NCI-H128 (cell line): ENCODE measurements around the gene PRKAG2.

Experiments used
- DNase-seq: peaks from one replicate; lab custom pipeline; 2025; ENCODE audit not compliant: unreplicated experiment; lab: John Stamatoyannopoulos, UW

PRKAG2 gene

DNA sequence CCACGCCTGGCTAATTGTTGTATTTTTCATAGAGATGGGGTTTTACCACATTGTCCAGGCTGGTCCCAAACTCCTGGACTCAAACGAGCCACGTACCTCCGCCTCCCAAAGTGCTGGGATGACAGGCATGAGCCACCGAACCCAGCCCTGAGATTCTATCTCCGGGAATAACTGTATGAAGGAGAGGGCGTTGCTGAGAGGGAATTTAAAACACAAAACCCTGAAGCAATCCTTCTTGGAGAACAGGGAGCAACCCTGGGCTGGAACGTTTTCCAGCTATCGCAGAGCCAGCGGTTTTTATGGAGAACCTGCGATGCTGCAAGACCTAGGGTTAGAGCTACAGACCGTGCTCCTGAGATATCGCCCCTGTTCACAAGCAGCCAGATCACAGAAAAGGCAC is 144.6 kb downstream of the PRKAG2 start:
- DNase-seq, result no peak

- DNase-seq, result no peak
Measured at GRCh38 chr7:151731022-151731441, 145.9 kb downstream of the PRKAG2 start.

DNA sequence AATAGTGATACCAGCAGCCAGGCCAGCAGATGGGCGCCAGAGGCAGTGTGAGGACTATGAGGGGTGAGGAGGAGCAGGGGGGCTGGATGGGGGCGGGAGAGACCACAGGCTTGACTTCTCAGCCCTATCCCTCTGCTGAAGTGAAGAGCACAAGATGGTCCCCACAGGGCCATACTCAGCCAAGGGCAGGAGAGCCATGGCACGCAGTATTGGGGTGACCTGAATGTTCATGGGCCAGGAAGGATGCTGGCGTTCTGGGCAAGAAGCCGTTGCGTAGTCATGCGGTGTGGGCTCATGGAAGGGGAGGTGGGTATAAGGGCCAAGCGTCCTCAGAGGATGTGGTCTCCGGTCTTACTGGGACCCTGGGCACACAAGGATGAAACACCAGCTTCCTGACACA is 146.3 kb downstream of the PRKAG2 start:
- DNase-seq, result no peak

GRCh38 chr7:151729521-151729921 is 147.4 kb downstream of the PRKAG2 start:
- DNase-seq, result no peak

- DNase-seq, result no peak
Measured at GRCh38 chr7:151728746-151729145, 148.2 kb downstream of the PRKAG2 start.

DNA sequence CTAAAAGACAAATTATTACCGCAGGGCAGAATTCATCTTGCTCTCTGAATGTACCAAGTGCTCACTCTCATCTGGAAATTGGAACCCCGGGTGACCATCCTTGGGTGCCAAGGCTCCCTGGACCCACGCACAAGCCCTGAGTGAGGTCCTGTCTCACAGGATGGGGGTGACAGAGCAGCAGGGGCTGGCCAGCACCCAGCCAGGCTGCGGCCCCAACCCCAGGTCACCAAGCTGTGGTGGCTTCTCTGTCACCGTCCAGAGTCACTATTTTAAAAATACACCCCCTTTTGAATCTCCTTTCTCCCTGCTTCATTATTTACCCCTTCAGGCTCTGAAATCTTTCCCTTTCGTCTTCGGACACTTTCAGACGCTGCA is 148.6 kb downstream of the PRKAG2 start:
- DNase-seq, result no peak

DNA sequence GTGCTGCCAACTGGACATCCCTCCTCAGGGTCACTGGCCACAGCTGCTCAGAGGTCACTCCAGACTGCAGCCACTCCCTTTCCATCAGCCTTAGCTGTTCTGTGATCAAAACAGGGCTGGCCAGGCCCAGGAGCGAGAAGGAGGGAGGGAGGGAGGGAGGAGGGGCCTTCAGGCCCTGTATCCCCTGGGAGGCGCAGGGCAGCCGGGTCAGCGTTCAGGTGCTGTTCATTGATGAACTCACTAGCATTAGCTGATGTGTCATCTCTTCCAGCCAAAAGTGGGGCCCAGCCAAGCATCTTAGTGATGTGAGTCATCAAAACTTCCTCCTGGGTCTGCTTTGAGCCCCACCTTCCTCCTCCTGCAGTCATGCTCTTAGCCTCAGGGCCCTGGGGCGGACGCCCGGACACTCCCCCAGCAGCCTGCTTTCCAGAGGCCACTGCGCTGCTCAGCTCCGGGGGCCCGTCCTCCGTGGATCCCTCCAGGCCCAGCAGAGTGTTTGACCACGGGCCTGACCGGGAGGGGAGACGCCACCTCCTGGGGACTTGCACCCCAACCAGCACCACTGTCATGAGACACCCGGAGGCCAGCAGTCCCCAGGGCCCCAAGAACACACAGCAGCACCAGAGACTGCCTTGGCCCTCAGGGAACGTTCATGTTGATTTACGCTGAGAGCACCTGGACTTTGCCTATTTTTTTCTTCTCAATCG is 149.2 kb downstream of the PRKAG2 start:
- DNase-seq, result no peak

- DNase-seq, result no peak
Measured at GRCh38 chr7:151726652-151727578, 150.0 kb downstream of the PRKAG2 start.

GRCh38 chr7:151725844-151726651 is 150.9 kb downstream of the PRKAG2 start:
- DNase-seq, result no peak

GRCh38 chr7:151724920-151725584 is 151.9 kb downstream of the PRKAG2 start:
- DNase-seq, result no peak

GRCh38 chr7:151724250-151724915 is 152.5 kb downstream of the PRKAG2 start:
- no peak for DNase-seq

DNA sequence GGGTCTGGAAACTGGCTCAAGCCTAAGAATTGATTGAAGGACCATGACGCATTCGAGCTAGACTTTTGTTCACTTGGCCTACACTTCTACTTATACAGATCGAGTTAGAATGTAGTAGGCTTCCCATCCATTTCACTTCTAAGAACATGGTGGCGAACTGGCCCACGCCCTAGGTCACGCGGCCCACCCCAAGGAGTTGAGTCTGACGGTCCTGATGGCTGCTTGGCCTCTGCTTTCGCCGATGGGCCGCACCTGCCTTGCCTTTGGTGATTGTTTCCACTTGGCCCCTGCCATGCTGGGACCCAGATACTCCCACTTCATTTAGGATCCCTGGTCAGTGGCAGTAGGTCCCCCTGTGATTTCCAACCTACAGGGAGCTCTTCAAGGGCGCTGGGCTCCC is 153.6 kb downstream of the PRKAG2 start:
- no peak for DNase-seq

DNA sequence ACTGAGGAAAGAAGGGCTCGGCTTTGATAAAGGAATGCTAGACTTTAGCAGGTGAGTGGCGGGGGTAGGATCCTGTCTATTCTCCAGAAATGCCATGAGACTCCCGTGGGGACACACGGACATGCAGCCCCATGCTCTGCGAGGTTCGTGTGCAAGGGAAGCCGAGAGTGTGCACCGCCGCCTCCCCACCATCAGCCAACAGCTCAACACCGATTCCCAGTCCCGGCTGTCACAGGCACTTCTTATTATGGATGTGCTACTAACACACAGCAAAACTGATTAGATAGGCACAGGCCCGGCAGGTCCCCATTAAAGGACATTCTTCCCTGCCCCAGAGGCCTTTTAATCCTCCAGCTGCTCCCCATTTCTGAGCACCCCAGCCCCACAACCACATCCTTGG is 154.4 kb downstream of the PRKAG2 start:
- DNase-seq, result no peak

DNA sequence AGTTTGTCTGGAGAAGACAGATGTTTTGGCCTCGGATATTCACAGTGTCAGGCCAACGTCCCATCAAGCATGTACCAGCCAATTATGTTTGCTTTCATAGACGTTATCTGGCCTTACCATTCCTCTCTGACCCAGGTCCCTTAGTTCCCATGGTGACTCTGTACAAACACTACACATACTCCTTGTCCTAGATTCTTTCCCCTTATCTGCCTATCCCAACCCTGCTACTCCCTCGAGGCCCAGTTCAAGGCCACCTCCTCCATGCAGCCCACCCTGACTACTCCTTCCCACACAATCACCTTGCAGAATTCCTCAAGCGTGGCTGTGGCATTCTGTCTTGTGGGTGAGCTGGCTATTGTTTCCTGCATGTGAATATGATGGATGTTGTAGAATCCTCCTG is 155.2 kb downstream of the PRKAG2 start:
- no peak for DNase-seq

DNA sequence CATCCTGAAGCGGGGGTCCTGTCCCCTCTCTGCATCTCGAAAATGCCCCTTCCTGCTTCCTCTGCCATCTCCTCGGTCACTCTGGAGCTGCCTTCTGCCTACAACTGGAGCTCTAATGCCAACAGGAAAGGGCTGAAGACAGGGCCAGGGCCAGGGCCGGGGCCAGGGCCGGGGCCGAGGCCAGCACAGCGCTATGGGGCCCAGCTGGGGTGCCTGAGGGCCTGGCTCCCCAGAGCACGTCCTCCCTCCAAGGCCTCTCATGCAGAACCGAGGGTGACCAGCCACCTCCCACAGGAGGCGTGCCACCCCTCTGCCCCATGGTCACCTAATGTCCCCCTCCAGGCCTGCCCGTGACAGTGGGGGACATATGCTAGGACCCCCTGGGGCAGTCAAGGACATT is 155.7 kb downstream of the PRKAG2 start:
- no peak for DNase-seq

- no peak for DNase-seq
Measured at GRCh38 chr7:151720280-151720679, 156.6 kb downstream of the PRKAG2 start.

DNA sequence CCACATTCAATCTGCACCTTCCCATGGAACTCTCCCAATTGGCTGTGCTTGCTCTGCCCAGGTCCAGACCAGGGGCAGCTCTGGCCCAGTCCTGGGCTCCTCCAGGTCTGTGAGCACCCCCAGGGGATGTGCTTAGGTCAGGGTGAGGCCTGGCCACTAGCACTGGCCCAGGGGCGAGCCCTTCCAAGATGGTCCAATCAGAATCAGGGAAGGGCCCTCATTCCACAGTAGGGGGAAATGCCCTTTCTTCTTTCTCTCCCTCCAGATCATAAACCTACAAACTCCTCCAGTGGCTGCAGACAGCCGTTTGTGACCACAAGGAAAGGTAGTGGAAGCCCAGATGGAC is 157.0 kb downstream of the PRKAG2 start:
- no peak for DNase-seq

DNA sequence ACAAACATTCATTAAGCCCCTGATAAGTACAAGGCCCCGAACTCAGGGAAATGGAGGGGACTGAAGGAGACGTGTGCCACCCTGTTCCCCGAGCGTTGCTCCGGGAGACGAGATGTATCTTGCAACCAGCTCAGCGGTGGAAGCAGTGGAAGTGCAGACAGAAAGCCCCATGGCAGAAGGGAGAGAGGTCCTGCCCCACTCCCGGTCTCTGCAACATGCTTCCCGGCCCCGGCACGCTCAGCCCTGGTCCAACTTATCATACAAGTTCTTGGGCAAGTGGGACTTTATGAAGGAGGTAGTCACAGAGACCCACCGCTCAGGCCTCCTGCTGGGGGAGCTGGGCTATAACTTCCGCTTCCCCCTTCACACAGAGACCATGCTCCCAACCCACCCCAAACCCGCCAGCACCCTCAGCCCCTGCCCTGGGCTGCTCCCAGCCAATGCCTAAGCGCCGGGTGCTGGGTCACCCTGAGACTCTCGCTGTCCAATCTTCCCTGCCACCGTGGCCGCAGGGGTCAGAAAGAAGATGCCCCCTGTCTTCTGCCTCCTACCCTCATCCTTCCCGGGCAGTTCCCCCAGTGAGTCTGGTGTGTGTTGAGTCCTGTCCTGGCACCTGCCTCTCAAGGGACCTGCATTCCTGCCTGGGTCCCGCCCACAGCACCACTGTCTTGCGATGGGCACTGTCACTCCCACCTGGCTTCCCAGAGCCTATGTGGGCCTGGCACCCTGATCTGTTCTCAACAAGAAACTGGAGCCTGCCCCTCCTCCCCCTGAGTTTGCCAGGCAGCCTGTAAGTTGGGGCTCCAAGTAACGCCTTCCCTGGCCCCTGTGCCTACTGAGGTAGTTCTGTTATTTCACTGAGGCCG is 157.7 kb downstream of the PRKAG2 start:
- no peak for DNase-seq

DNA sequence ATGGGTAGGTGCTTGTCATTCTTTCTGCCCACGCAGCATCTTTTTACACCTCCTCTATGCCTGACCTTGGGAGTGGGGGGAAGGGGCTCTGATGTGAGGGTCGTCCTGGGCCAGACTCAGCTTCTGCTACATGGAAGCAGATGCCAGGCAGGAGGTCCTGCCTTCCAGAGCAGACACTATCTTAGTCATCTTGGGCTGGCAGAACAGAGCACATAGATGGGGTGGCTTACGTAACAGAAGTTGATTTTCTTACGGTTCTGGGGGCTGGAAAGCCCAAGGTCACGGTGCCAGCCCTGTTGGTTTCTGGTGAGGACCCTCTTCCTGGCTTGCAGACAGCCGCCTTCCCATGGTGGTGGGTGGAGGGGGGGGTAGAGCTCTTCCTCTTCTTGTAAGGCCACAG is 159.0 kb downstream of the PRKAG2 start:
- no peak for DNase-seq

DNA sequence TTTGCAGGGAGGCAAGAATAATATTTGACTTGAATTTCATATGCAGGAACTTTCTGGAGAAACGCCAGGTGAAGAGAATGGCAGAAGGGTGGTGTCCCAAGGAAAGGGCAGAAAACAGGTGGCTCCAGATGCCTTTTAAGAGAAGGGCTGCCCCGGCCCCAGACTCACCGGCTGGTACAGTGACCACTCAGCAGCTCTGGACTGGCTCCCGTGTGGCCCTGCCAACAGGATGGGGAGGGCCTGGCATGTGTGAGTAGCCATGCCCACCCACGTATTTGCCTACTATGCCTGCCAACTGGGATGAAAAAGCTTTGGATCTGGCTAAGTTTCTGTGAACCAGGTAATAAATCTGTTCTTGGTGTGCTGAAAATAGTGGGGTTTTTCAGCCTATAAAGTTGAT is 159.5 kb downstream of the PRKAG2 start:
- DNase-seq, result no peak
